GM21447 (cell line): Measurements from ENCODE around the gene HNRNPM.

Experiments
- ATAC-seq: cut with Tn5 transposase; IDR thresholded peaks from one replicate; pipeline ENCODE4 v1.9.1; 2021; ENCODE audit not compliant: unreplicated experiment

The HNRNPM gene

GRCh38 chr19:8485561-8486371 is 41.0 kb downstream of the HNRNPM start:
- no peak for ATAC-seq

- ATAC-seq: no peak
Measured at GRCh38 chr19:8486661-8487136, 41.9 kb downstream of the HNRNPM start.

- peak; percentile 51 for ATAC-seq
Measured at GRCh38 chr19:8487137-8487851, 42.5 kb downstream of the HNRNPM start.

GRCh38 chr19:8488365-8488764 is 43.6 kb downstream of the HNRNPM start:
- ATAC-seq: no peak

GRCh38 chr19:8489561-8490394 is 45.0 kb downstream of the HNRNPM start:
- ATAC-seq: no peak

- ATAC-seq: no peak
Measured at GRCh38 chr19:8490395-8490760, 45.6 kb downstream of the HNRNPM start.

GRCh38 chr19:8490873-8491272 is 46.1 kb downstream of the HNRNPM start:
- ATAC-seq: no peak

GRCh38 chr19:8491574-8491973 is 46.8 kb downstream of the HNRNPM start:
- no peak for ATAC-seq

- ATAC-seq: no peak
Measured at GRCh38 chr19:8494158-8494557, 49.4 kb downstream of the HNRNPM start.

GRCh38 chr19:8498295-8498694 is 53.5 kb downstream of the HNRNPM start:
- ATAC-seq: no peak

GRCh38 chr19:8499048-8499833 is 54.5 kb downstream of the HNRNPM start:
- ATAC-seq: no peak

GRCh38 chr19:8500158-8500557 is 55.4 kb downstream of the HNRNPM start:
- no peak for ATAC-seq

GRCh38 chr19:8501516-8501915 is 56.7 kb downstream of the HNRNPM start:
- ATAC-seq: no peak

- no peak for ATAC-seq
Measured at GRCh38 chr19:8501981-8502380, 57.2 kb downstream of the HNRNPM start.

GRCh38 chr19:8503510-8503909 is 58.7 kb downstream of the HNRNPM start:
- no peak for ATAC-seq

- no peak for ATAC-seq
Measured at GRCh38 chr19:8504171-8504570, 59.4 kb downstream of the HNRNPM start.

- no peak for ATAC-seq
Measured at GRCh38 chr19:8504919-8505318, 60.1 kb downstream of the HNRNPM start.

- ATAC-seq: peak; percentile 55
Measured at GRCh38 chr19:8505680-8506401, 61.1 kb downstream of the HNRNPM start.

- peak; percentile 24 for ATAC-seq
Measured at GRCh38 chr19:8506402-8506957, 61.7 kb downstream of the HNRNPM start.
